Measurements from ENCODE around the gene ACP5.
A peak's percentile ranks its signal among the peaks of the same experiment; 100 is the strongest.
"Not testable (repeated sequence)": the region's sequence is repeated elsewhere in the genome, so short reads cannot be mapped to it uniquely, and the experiment has no call there.

Gene ACP5

GRCh38 chr19:11611730-11612129 lies 34.3 kb upstream of the ACP5 start:
- H3K4me3 ChIP-seq (ENCODE audit: low read depth, low read length) = no peak overlapping the region
- TF ChIP-seq CTCF (IDR thresholded peaks at IDR 0.05; ENCODE audit: low read depth, low read length) = no peak

- no peak for TF ChIP-seq CTCF (IDR thresholded peaks at IDR 0.05; ENCODE audit: low read depth, low read length)
- no peak overlapping the region for H3K4me3 ChIP-seq (ENCODE audit: low read depth, low read length)
Measured at GRCh38 chr19:11606484-11606883, 29.0 kb upstream of the ACP5 start.

- H3K4me3 ChIP-seq (ENCODE audit: low read depth, low read length) = not testable (repeated sequence)
Measured at GRCh38 chr19:11599704-11600103, 22.3 kb upstream of the ACP5 start.

- no peak overlapping the region; the same call in 1 of the 2 replicates for H3K4me3 ChIP-seq (ENCODE audit: low read depth, low read length)
Measured at GRCh38 chr19:11598746-11599145, 21.3 kb upstream of the ACP5 start.

GRCh38 chr19:11598103-11598483 lies 20.6 kb upstream of the ACP5 start:
- no peak for TF ChIP-seq CTCF (IDR thresholded peaks at IDR 0.05; ENCODE audit: low read depth, low read length)
- H3K4me3 ChIP-seq (ENCODE audit: low read depth, low read length) = peak overlapping the region; percentile 79

More at GRCh38 chr19:11598746-11599145, 21.3 kb upstream of the ACP5 start:
- no peak for TF ChIP-seq CTCF (IDR thresholded peaks at IDR 0.05; ENCODE audit: low read depth, low read length)

GRCh38 chr19:11597202-11598102 lies 20.0 kb upstream of the ACP5 start, which contains the start of gene ZNF627:
Gene ZNF627, plus strand, starts transcription at chr19:11597483. Its CDS starts 145 bp downstream, at chr19:11597628.
- H3K4me3 ChIP-seq (ENCODE audit: low read depth, low read length) = peak within 1 kb of the TSS; percentile 79
- TF ChIP-seq CTCF (IDR thresholded peaks at IDR 0.05; ENCODE audit: low read depth, low read length) = no peak

- TF ChIP-seq CTCF (IDR thresholded peaks at IDR 0.05; ENCODE audit: low read depth, low read length) = no peak
- no peak overlapping the region for H3K4me3 ChIP-seq (ENCODE audit: low read depth, low read length)
Measured at GRCh38 chr19:11596156-11596555, 18.7 kb upstream of the ACP5 start.

Measured in WI38 (cell line).